Fibroblast of pulmonary artery (primary cell): ENCODE measurements around the gene UBE2QL1.

ENCODE experiments used
- DNase-seq: peaks from one replicate; pipeline ENCODE4 v3.0.0-alpha.2; 2010; ENCODE audit warnings: low read depth
- H3K4me3 ChIP-seq: replicated peaks from 2 replicates; pipeline ENCODE4 v1.5.1; 2011; ENCODE audit warnings: low read depth, mild to moderate bottlenecking, control low read depth, low read length, moderate library complexity
- CTCF ChIP-seq: IDR thresholded peaks from 2 replicates; pipeline ENCODE4 v1.5.1; 2011; ENCODE audit warnings: mild to moderate bottlenecking, control low read depth, low read length, inconsistent platforms; ENCODE audit errors: missing control alignments

UBE2QL1 gene

GRCh38 chr5:6454628-6455053, 6.0 kb downstream of the UBE2QL1 start:
- TF ChIP-seq CTCF, result no peak
- no peak overlapping the region for H3K4me3 ChIP-seq
- DNase-seq, result no peak

- no peak for DNase-seq
- TF ChIP-seq CTCF, result no peak
- no peak overlapping the region for H3K4me3 ChIP-seq
Measured at GRCh38 chr5:6455571-6456200, 7.0 kb downstream of the UBE2QL1 start.

- no peak for DNase-seq
- no peak overlapping the region for H3K4me3 ChIP-seq
- no peak for TF ChIP-seq CTCF
Measured at GRCh38 chr5:6456766-6457370, 8.2 kb downstream of the UBE2QL1 start.

GRCh38 chr5:6457592-6457991, 8.9 kb downstream of the UBE2QL1 start:
- no peak for TF ChIP-seq CTCF
- DNase-seq, result no peak
- no peak overlapping the region for H3K4me3 ChIP-seq

- DNase-seq, result no peak
Measured at GRCh38 chr5:6458833-6459232, 10.2 kb downstream of the UBE2QL1 start.

GRCh38 chr5:6459896-6460295, 11.2 kb downstream of the UBE2QL1 start:
- no peak overlapping the region for H3K4me3 ChIP-seq
- TF ChIP-seq CTCF, result no peak
- DNase-seq, result no peak

More at GRCh38 chr5:6458833-6459232, 10.2 kb downstream of the UBE2QL1 start:
- no peak overlapping the region for H3K4me3 ChIP-seq
- no peak for TF ChIP-seq CTCF

- no peak for DNase-seq
- TF ChIP-seq CTCF, result no peak
- H3K4me3 ChIP-seq, result no peak overlapping the region
Measured at GRCh38 chr5:6461006-6461405, 12.3 kb downstream of the UBE2QL1 start.
